Activated naive CD4-positive, alpha-beta T cell treated with Interleukin-2 at 50 U/mL for 16 hours (primary cell): ENCODE data around the gene TP63.

ENCODE experiments used
- DNase-seq: peaks from one replicate; pipeline ENCODE4 v3.0.0-alpha.2; 2020

The TP63 gene

DNA sequence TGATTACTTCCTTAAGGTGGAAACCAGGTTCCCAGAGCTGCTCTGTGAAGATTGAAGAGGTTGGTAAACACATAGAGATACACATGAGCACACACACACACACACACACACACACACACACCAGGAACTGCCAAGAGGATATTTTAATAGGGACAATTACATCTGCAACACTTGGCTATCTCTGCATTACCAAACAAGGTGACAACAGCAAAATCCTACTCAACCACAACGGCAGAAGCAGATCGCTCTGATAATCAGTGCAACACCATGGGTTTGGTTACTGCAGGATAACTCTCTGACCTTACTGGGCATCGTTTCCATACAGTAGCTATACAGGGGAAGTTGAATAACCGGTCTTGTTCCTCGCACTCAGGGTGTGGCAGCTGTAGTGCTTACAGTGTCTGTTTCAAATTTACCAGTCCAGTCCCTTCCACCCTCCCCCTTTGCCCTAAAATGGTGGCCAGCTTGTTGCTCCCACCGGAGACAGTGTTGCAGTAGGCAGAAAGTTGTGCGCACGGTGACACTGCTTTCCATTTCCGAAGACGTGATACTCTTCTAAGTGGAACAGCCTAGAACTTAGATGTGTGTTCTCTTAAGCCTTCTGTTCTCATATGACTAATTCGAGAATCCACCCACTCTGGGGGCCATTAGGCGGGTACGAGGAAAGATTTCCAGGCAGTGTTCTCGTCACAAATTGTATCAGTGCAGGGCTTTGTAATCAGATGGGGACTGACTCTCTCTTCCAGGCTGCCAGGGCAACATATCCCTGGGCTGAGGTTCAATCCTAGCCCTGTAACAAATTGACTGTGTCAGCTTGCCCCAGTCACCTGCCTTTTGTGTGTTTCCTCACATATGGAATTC, 313.3 kb downstream of the TP63 start:
- no peak for DNase-seq

DNA sequence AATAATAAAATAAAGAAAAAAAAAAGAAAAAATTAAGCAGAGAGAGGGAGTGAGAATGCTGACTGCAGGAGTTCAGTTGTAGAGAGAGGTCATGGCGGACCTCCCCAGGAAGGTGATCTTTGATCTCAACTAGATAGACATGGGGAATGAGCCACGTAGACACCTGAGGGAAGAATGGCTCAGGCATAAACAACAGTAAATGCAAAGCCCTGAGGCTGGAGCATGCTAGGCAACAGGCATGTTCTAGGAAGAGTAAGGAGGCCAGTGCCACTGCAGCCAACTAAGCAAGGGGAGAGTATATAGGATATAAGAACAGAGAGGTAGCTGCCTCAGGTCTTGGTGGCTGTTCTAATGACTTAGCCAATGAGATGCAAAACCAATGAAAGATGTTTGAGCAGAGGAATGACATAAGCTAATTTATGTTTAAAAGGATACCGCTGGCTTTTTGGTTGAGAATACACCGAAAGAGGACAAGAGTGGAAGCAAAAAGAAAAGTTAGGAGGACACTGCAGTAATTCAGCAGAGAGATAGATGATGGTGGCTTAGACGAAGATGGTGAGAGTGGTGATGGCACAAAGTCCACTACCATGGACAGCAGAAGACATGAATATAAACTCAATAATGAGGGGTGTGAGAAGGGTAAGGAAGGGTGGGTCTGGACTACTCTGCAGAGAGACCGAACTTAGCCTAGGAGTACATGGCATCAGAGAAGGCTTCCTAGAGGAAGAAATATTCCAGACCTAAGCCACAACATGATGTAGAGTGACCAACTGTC, 314.9 kb downstream of the TP63 start:
- DNase-seq = no peak
